ENCODE measurements around the gene STMND1. TPM values are rescaled to one million over a fixed set of nuclear protein-coding genes. Genes with fewer than 3 reads are reported as not detected.

The STMND1 gene
- total RNA-seq, 2 donors from 2014 or later: not detected

DNA sequence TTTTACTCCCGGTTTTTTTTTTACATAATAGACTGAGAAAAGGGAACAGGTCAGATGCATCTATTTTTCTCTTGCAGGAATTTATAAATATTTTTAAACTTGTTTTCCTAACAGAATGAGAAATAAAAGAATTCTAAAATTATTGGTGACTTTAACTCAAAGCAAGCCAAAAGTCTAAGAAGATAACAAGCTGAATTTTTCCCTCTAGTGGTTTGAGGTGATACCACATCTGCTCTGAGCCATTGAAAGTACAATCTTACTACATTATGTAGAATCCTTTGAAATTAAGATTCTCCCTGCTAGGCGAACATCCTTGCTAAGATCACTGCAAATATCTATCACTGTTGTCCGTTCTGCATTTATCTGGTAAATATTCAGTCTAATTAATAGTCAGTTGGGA, 10.7 kb upstream of the STMND1 start:
- no peaks in the 10 kb centered on the region for H3K27me3 ChIP-seq (replicated peaks; ENCODE audit: insufficient read depth)
- no peak overlapping the region for H3K4me3 ChIP-seq
- no peak for DNase-seq (ENCODE audit: low spot score)
- TF ChIP-seq, protein P1, sequence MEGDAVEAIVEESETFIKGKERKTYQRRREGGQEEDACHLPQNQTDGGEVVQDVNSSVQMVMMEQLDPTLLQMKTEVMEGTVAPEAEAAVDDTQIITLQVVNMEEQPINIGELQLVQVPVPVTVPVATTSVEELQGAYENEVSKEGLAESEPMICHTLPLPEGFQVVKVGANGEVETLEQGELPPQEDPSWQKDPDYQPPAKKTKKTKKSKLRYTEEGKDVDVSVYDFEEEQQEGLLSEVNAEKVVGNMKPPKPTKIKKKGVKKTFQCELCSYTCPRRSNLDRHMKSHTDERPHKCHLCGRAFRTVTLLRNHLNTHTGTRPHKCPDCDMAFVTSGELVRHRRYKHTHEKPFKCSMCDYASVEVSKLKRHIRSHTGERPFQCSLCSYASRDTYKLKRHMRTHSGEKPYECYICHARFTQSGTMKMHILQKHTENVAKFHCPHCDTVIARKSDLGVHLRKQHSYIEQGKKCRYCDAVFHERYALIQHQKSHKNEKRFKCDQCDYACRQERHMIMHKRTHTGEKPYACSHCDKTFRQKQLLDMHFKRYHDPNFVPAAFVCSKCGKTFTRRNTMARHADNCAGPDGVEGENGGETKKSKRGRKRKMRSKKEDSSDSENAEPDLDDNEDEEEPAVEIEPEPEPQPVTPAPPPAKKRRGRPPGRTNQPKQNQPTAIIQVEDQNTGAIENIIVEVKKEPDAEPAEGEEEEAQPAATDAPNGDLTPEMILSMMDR (IDR thresholded peaks at IDR 0.05): peak; percentile 10
- no peak for ATAC-seq (ENCODE audit: insufficient number of reproducible peaks, low FRiP score, low read depth)
- H3K4me1 ChIP-seq (ENCODE audit: control insufficient read depth in 1 of 2, low read depth in 2 of 2): no peaks in the 10 kb centered on the region
- H3K27ac ChIP-seq: no peak overlapping the region
- no peaks in the 10 kb centered on the region for H3K9me3 ChIP-seq
- no peaks in the 10 kb centered on the region for H3K36me3 ChIP-seq

DNA sequence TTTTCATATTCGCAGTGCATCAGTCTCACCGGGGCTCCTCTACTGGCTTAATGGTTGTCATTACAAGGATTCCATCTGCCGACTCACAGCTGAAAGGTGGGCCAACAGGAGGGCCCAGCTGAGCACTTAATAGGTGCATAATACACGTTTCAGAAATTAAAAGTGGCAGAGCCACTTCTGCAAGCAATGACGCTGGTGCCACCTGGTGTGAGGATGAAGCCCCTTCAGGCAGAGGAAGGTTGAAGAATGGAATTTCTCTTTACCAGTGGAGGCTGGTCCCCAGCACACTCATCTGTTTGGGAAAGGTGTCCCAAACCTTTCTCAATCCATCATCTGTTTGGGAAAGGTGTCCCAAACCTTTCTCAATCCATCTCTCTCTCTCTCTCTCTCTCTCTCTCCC, 8.2 kb upstream of the STMND1 start:
- Histone ChIP-seq H3K36me3 (no peaks in the 10 kb centered on the region), H3K27ac (no peak overlapping the region), H3K4me3 (no peak overlapping the region), H3K27me3 (replicated peaks; ENCODE audit: insufficient read depth) (no peaks in the 10 kb centered on the region), H3K9me3 (no peaks in the 10 kb centered on the region), H3K4me1 (ENCODE audit: control insufficient read depth in 1 of 2, low read depth in 2 of 2) (no peaks in the 10 kb centered on the region)
- TF ChIP-seq, protein P1 (IDR thresholded peaks at IDR 0.05): no peak
- ATAC-seq (ENCODE audit: insufficient number of reproducible peaks, low FRiP score, low read depth): no peak
- DNase-seq (ENCODE audit: low spot score): no peak

DNA sequence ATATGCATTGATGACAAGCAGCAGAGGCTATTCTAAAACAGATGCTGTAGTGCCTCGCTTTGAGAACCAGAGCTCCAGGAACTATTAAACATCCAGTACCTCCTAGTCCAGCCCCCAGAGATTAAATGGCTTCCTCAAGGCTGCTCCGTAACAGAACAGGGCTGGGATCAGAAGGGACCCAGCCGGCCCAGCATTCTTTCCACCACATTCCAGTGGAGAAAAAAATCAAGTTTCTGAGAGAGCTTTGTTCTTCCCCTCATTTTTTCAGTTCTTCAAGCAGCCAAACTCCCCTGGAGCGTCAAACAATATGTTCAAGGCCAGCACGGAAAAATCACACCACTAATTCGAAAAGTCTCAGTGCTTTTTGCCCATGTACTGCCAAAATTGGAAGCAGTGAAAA, 5.8 kb upstream of the STMND1 start:
- Histone ChIP-seq H3K27ac (no peak overlapping the region), H3K36me3 (no peaks in the 10 kb centered on the region), H3K4me3 (no peak overlapping the region), H3K27me3 (replicated peaks; ENCODE audit: insufficient read depth) (no peaks in the 10 kb centered on the region), H3K9me3 (no peaks in the 10 kb centered on the region), H3K4me1 (ENCODE audit: control insufficient read depth in 1 of 2, low read depth in 2 of 2) (no peaks in the 10 kb centered on the region)
- TF ChIP-seq, protein P1 (IDR thresholded peaks at IDR 0.05): no peak
- DNase-seq (ENCODE audit: low spot score) (no peak), ATAC-seq (ENCODE audit: insufficient number of reproducible peaks, low FRiP score, low read depth) (no peak)

DNA sequence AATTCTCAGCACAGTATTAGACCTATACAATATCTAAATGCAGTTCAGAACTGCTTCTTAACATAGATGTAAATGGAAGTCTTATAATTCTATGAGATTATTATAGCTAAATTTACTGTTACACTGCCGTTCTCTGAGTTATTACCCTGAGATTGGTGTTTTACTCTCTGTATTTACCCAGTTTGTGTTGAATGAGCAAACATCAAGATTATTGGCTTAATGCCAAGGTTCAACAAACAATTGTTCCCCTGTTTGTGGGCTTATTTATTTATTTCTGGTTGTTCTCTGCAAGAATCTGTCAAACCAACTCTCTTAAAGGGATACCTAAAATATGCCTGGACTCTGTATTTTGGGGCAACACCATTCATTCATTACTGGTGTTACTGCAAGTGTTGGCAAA, 5.2 kb upstream of the STMND1 start:
- H3K4me1 ChIP-seq (ENCODE audit: control insufficient read depth in 1 of 2, low read depth in 2 of 2): peaks cover 0 to 4% of the 10 kb centered on the region in 2 donors
- H3K9me3 ChIP-seq: no peaks in the 10 kb centered on the region
- no peaks in the 10 kb centered on the region for H3K36me3 ChIP-seq
- H3K27me3 ChIP-seq (replicated peaks; ENCODE audit: insufficient read depth): no peaks in the 10 kb centered on the region
- DNase-seq (ENCODE audit: low spot score): no peak
- H3K27ac ChIP-seq: no peak overlapping the region
- no peak overlapping the region for H3K4me3 ChIP-seq
- TF ChIP-seq, protein P1 (IDR thresholded peaks at IDR 0.05): no peak
- no peak for ATAC-seq (ENCODE audit: insufficient number of reproducible peaks, low FRiP score, low read depth)

DNA sequence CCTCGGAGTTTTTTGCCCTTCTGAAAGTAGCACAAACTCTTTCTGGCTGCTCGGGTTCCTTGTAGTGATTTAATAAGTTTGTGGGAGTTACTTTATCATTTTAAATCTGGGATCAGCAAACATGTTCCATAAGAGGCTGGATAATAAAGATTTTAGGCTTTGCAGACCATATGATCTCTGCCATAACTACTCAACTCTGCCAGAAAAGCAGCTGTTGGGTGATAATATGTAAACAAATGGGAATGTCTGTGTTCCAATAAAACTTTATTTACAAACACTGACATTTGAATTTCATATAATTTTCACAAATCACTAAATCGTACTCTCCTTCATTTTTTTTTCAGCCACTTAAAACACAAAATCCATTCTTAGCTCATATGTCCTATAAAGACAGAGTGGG, 3.9 kb upstream of the STMND1 start:
- Histone ChIP-seq H3K4me1 (ENCODE audit: control insufficient read depth in 1 of 2, low read depth in 2 of 2) (peaks cover 0 to 15% of the 10 kb centered on the region in 2 donors), H3K9me3 (no peaks in the 10 kb centered on the region), H3K36me3 (no peaks in the 10 kb centered on the region), H3K4me3 (no peak overlapping the region), H3K27me3 (replicated peaks; ENCODE audit: insufficient read depth) (no peaks in the 10 kb centered on the region), H3K27ac (no peak overlapping the region)
- DNase-seq (ENCODE audit: low spot score): no peak
- TF ChIP-seq, protein P1 (IDR thresholded peaks at IDR 0.05): no peak
- ATAC-seq (ENCODE audit: insufficient number of reproducible peaks, low FRiP score, low read depth): no peak

Data from thoracic aorta (tissue), 2 donors.